DMS53 treated with DMSO at 0.1 percent for 48 hours (cell line): ENCODE measurements around the gene PGAM2.
A peak's percentile ranks its signal among the peaks of the same experiment; 100 is the strongest.
"Not testable (repeated sequence)": the region's sequence is repeated elsewhere in the genome, so short reads cannot be mapped to it uniquely, and the experiment has no call there.

Experiments used
- DNase-seq: peaks from one replicate; lab custom pipeline; 2025; ENCODE audit not compliant: unreplicated experiment; lab: John Stamatoyannopoulos, UW

Gene PGAM2

GRCh38 chr7:44052771-44053365 is 12.5 kb downstream of the PGAM2 start:
- no peak for DNase-seq

- DNase-seq, result no peak
Observed at GRCh38 chr7:44051611-44052220, 13.7 kb downstream of the PGAM2 start.

GRCh38 chr7:44050915-44051560 is 14.3 kb downstream of the PGAM2 start:
- no peak for DNase-seq

- no peak for DNase-seq
Observed at GRCh38 chr7:44050121-44050914, 15.0 kb downstream of the PGAM2 start.

GRCh38 chr7:44048031-44048795 is 17.2 kb downstream of the PGAM2 start:
- DNase-seq, result no peak

GRCh38 chr7:44046321-44047061 is 18.9 kb downstream of the PGAM2 start:
- no peak for DNase-seq

GRCh38 chr7:44045226-44046014 is 19.9 kb downstream of the PGAM2 start:
- no peak for DNase-seq

- DNase-seq, result peak; percentile 87
Observed at GRCh38 chr7:44044315-44045225, 20.8 kb downstream of the PGAM2 start, which contains the start of gene DBNL. Gene DBNL (plus strand): TSS chr7:44044702. CDS start chr7:44044738, 36 bp downstream.

GRCh38 chr7:44043902-44044301 is 21.5 kb downstream of the PGAM2 start:
- peak; percentile 63 for DNase-seq

- DNase-seq, result no peak
Observed at GRCh38 chr7:44042221-44042620, 23.1 kb downstream of the PGAM2 start.

GRCh38 chr7:44040493-44040891 is 24.9 kb downstream of the PGAM2 start:
- peak; percentile 16 for DNase-seq

- DNase-seq, result not testable (repeated sequence)
Observed at GRCh38 chr7:44039800-44040492, 25.4 kb downstream of the PGAM2 start.

- DNase-seq, result peak; percentile 91
Observed at GRCh38 chr7:44038961-44039558, 26.3 kb downstream of the PGAM2 start.

GRCh38 chr7:44038553-44038952 is 26.8 kb downstream of the PGAM2 start:
- DNase-seq, result not testable (repeated sequence)

- peak; percentile 4 for DNase-seq
Observed at GRCh38 chr7:44037951-44038350, 27.4 kb downstream of the PGAM2 start.

GRCh38 chr7:44036364-44036763 is 29.0 kb downstream of the PGAM2 start:
- DNase-seq, result not testable (repeated sequence)
